Measurements from ENCODE around the gene ARHGAP31. TPM values are rescaled to one million over a fixed set of nuclear protein-coding genes. Genes with fewer than 3 reads are reported as not detected.

ARHGAP31 gene
- total RNA-seq, 5 donors from 2014 or later (not counting 1 experiment from before 2014, with no cell fraction given), result 2.7 to 5.1 (median 3.4) TPM

GRCh38 chr3:119346076-119346496, 51.9 kb downstream of the ARHGAP31 start:
- no peak overlapping the region for H3K27ac ChIP-seq (ENCODE audit: low read length)
- Mint-ChIP-seq H3K36me3 (peaks cover 3% of the 10 kb centered on the region), H3K9me3 (no peaks in the 10 kb centered on the region), H3K4me1 (peaks cover 9 to 25% (median 12%) of the 10 kb centered on the region in 3 donors), H3K4me3 (no peak overlapping the region), H3K27ac (no peak overlapping the region), H3K27me3 (no peaks in the 10 kb centered on the region)
- H3K4me3 ChIP-seq (ENCODE audit: control insufficient read depth in 1 of 2, extremely low read depth in 1 of 2, low read length in 1 of 2), result no peak overlapping the region
- no peak for ATAC-seq (replicated peaks in 1 of 4)
- ChIA-PET POLR2A (interaction anchor here in 1 of 2 donors (0.6 kb wide), 1 partner anchor 115 kb away, joined by 3 read pairs; no protein-coding TSS in a partner anchor), CTCF (interaction anchor here (0.5 to 1.2 kb wide), 3 partner anchors 105 to 210 kb away, joined by 3 to 7 read pairs (median 3); no protein-coding TSS in a partner anchor)
- H3K4me1 ChIP-seq (ENCODE audit: control insufficient read depth in 1 of 2, extremely low read depth in 1 of 2, insufficient read depth in 2 of 2, low read length in 2 of 2), result peaks cover 0 to 9% of the 10 kb centered on the region in 2 experiments
- WGBS (ENCODE audit: insufficient coverage), result no CpG with 5 or more reads among the region's 1 CpG
- no peaks in the 10 kb centered on the region for H3K9me3 ChIP-seq
- peaks cover 0 to 2% of the 10 kb centered on the region in 2 donors for H3K36me3 ChIP-seq (ENCODE audit: control insufficient read depth in 2 of 2, extremely low read depth in 1 of 2, insufficient read depth in 1 of 2, low read length in 1 of 2)
- no peaks in the 10 kb centered on the region for H3K27me3 ChIP-seq (replicated peaks in 1 of 2; ENCODE audit: control insufficient read depth in 2 of 2, extremely low read depth in 1 of 2, insufficient read depth in 2 of 2, low read length in 1 of 2)
- DNase-seq, result no peak

GRCh38 chr3:119347036-119347435, 52.9 kb downstream of the ARHGAP31 start:
- no peak overlapping the region for H3K27ac ChIP-seq (ENCODE audit: low read length)
- no peak for ATAC-seq (replicated peaks in 1 of 4)
- H3K36me3 ChIP-seq (ENCODE audit: control insufficient read depth in 2 of 2, extremely low read depth in 1 of 2, insufficient read depth in 1 of 2, low read length in 1 of 2), result peaks cover 0 to 2% of the 10 kb centered on the region in 2 donors
- Mint-ChIP-seq H3K27me3 (no peaks in the 10 kb centered on the region), H3K27ac (no peak overlapping the region), H3K4me1 (peaks cover 14 to 34% (median 22%) of the 10 kb centered on the region in 3 donors), H3K9me3 (no peaks in the 10 kb centered on the region), H3K4me3 (no peak overlapping the region), H3K36me3 (peaks cover 3% of the 10 kb centered on the region)
- ChIA-PET CTCF (interaction anchor here in 1 of 2 donors (0.6 to 1.0 kb wide), 3 partner anchors 72 to 463 kb away, joined by 3 to 7 read pairs (median 4); no protein-coding TSS in a partner anchor), POLR2A (no interaction called here)
- WGBS (ENCODE audit: insufficient coverage), result 86% methylated on average over 1 of the region's 3 CpGs
- H3K9me3 ChIP-seq, result no peaks in the 10 kb centered on the region
- no peaks in the 10 kb centered on the region for H3K27me3 ChIP-seq (replicated peaks in 1 of 2; ENCODE audit: control insufficient read depth in 2 of 2, extremely low read depth in 1 of 2, insufficient read depth in 2 of 2, low read length in 1 of 2)
- DNase-seq, result no peak
- H3K4me1 ChIP-seq (ENCODE audit: control insufficient read depth in 1 of 2, extremely low read depth in 1 of 2, insufficient read depth in 2 of 2, low read length in 2 of 2), result peaks cover 5 to 18% of the 10 kb centered on the region in 2 experiments
- no peak overlapping the region for H3K4me3 ChIP-seq (ENCODE audit: control insufficient read depth in 1 of 2, extremely low read depth in 1 of 2, low read length in 1 of 2)

DNA sequence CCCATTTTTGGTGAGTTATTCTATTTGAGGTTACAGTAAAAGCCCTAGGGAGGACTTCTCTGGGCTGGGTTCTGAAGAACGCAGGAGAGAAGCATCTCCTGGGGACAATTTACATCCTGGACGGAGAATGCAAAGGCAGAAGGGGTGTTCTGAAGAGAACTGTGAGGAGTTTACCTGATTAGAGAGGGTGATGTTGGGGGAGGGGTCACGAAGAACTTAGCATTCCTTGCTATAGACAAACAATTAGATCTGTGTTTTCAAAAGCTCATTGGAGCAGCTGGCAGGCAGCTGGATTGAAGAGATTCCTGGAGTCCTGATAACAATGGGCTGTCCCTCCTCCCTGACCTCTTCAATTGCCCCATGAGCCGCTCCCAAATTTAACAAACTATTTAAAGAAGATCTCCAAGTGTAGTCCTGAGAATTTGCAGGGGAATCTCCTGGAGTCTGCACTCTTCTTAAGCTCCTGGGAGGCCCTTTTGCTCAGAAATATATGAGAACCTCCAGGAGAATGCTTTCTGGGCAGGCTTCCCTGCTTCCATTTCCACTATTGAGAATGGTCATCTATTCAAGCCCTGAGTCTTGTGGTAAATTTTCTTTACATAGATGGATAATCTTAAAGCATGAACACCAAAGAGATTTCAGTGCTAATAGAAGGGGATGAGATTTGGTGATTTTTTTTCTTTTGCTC, 55.3 kb downstream of the ARHGAP31 start:
- no peaks in the 10 kb centered on the region for H3K9me3 Mint-ChIP-seq
- H3K27ac ChIP-seq (ENCODE audit: low read length), result no peak overlapping the region
- no peak overlapping the region for H3K4me3 Mint-ChIP-seq
- peaks cover 28 to 51% (median 35%) of the 10 kb centered on the region in 3 donors for H3K4me1 Mint-ChIP-seq
- H3K4me3 ChIP-seq (ENCODE audit: control insufficient read depth in 1 of 2, extremely low read depth in 1 of 2, low read length in 1 of 2), result no peak overlapping the region
- DNase-seq (no peak), ATAC-seq (replicated peaks in 1 of 4) (no peak)
- H3K9me3 ChIP-seq, result no peaks in the 10 kb centered on the region
- H3K4me1 ChIP-seq (ENCODE audit: control insufficient read depth in 1 of 2, extremely low read depth in 1 of 2, insufficient read depth in 2 of 2, low read length in 2 of 2), result peaks cover 24 to 38% of the 10 kb centered on the region in 2 experiments
- H3K36me3 Mint-ChIP-seq, result no peaks in the 10 kb centered on the region
- H3K27ac Mint-ChIP-seq, result peak overlapping the region in 1 of 2 donors; percentile 19
- peaks cover 0 to 2% of the 10 kb centered on the region in 2 donors for H3K36me3 ChIP-seq (ENCODE audit: control insufficient read depth in 2 of 2, extremely low read depth in 1 of 2, insufficient read depth in 1 of 2, low read length in 1 of 2)
- 91% methylated on average over 3 of the region's 4 CpGs for WGBS (ENCODE audit: insufficient coverage)
- H3K27me3 ChIP-seq (replicated peaks in 1 of 2; ENCODE audit: control insufficient read depth in 2 of 2, extremely low read depth in 1 of 2, insufficient read depth in 2 of 2, low read length in 1 of 2), result no peaks in the 10 kb centered on the region
- ChIA-PET CTCF (interaction anchor here in 1 of 2 donors (0.6 kb wide), 2 partner anchors 63 to 74 kb away, joined by 3 read pairs; no protein-coding TSS in a partner anchor), POLR2A (interaction anchor here in 1 of 2 donors (0.5 kb wide), 1 partner anchor 22 kb away, joined by 3 read pairs; no protein-coding TSS in a partner anchor)
- H3K27me3 Mint-ChIP-seq, result no peaks in the 10 kb centered on the region

DNA sequence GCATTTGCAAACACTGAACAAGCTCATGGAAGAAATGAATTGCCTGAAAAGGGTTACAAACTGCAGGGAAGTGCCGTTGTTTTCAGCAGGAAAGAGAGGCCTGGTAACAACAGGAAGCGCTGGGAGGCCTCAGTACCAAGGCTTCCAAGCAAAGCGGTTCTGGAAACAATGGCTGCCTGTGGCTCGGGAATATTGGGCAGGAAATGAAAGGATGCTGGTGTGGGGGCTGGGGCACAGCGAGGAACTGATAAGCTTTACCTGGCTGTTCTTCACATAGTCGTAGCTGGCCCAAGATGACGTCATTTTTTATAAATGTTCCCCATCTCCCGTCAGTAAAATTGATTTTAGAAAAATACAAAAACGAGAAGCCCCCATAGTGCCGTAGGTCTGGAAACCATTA, 55.9 kb downstream of the ARHGAP31 start:
- WGBS (ENCODE audit: insufficient coverage), result 94% methylated on average over 6 of the region's 10 CpGs
- Histone ChIP-seq H3K4me3 (ENCODE audit: control insufficient read depth in 1 of 2, extremely low read depth in 1 of 2, low read length in 1 of 2) (no peak overlapping the region), H3K36me3 (ENCODE audit: control insufficient read depth in 2 of 2, extremely low read depth in 1 of 2, insufficient read depth in 1 of 2, low read length in 1 of 2) (peaks cover 0 to 2% of the 10 kb centered on the region in 2 donors), H3K9me3 (no peaks in the 10 kb centered on the region), H3K27ac (ENCODE audit: low read length) (no peak overlapping the region), H3K4me1 (ENCODE audit: control insufficient read depth in 1 of 2, extremely low read depth in 1 of 2, insufficient read depth in 2 of 2, low read length in 2 of 2) (peaks cover 24 to 38% of the 10 kb centered on the region in 2 experiments), H3K27me3 (replicated peaks in 1 of 2; ENCODE audit: control insufficient read depth in 2 of 2, extremely low read depth in 1 of 2, insufficient read depth in 2 of 2, low read length in 1 of 2) (no peaks in the 10 kb centered on the region)
- Mint-ChIP-seq H3K4me3 (no peak overlapping the region), H3K27ac (peak overlapping the region in 1 of 2 donors; percentile 19), H3K27me3 (no peaks in the 10 kb centered on the region), H3K9me3 (no peaks in the 10 kb centered on the region), H3K4me1 (peaks cover 28 to 51% (median 35%) of the 10 kb centered on the region in 3 donors), H3K36me3 (no peaks in the 10 kb centered on the region)
- ChIA-PET POLR2A (no interaction called here), CTCF (interaction anchor here in 1 of 2 donors (0.6 kb wide), 1 partner anchor 75 kb away, joined by 3 read pairs; no protein-coding TSS in a partner anchor)
- ATAC-seq (replicated peaks in 1 of 4) (no peak), DNase-seq (no peak)

GRCh38 chr3:119351581-119351980, 57.4 kb downstream of the ARHGAP31 start:
- no peak overlapping the region for H3K27ac ChIP-seq (ENCODE audit: low read length)
- no peaks in the 10 kb centered on the region for H3K36me3 Mint-ChIP-seq
- 100% methylated on average over 1 of the region's 3 CpGs for WGBS (ENCODE audit: insufficient coverage)

DNA sequence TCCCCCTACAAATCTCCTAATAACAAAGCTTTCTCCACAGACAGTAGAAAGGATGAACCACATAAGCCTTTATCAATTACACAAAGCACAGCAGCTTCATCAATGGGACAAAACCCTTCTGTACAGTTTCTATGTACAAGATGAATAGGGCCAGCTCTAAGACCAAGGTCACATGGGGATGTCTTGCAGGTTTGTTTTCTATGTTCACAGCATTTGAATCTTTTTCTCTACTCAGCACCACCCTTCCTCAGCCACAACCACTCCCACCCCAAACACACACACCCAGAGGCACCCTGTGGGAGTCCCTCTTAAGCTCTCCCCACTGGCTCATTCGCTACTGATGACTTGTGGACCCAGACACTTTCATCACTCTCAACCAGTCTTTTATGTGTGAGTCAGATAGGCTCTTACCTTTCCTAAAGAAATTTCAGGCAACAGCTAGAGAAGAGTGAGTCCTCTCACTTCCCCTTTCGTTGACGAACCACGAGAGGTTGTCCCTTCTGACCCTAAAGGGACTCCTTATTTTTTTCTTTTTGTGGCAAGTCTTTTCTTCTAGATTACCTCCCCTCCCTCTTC, 57.9 kb downstream of the ARHGAP31 start:
- DNase-seq, result peak in 30 of 35 experiments; percentile 1 to 50 (median 22)
- no peak overlapping the region for H3K27ac ChIP-seq (ENCODE audit: low read length)
- WGBS (ENCODE audit: insufficient coverage), result 67% methylated on average over 3 of the region's 4 CpGs
- Mint-ChIP-seq H3K36me3 (no peaks in the 10 kb centered on the region), H3K27ac (peak overlapping the region; percentile 27 to 42), H3K27me3 (no peaks in the 10 kb centered on the region), H3K9me3 (no peaks in the 10 kb centered on the region), H3K4me1 (peaks cover 31 to 44% (median 37%) of the 10 kb centered on the region in 3 donors), H3K4me3 (peak overlapping the region in 1 of 3 donors; percentile 43)
- ATAC-seq (replicated peaks in 1 of 4), result peak; percentile 79 to 92 (median 86)
- no peaks in the 10 kb centered on the region for H3K9me3 ChIP-seq
- POLR2A ChIA-PET, result no interaction called here
- no peaks in the 10 kb centered on the region for H3K27me3 ChIP-seq (replicated peaks in 1 of 2; ENCODE audit: control insufficient read depth in 2 of 2, extremely low read depth in 1 of 2, insufficient read depth in 2 of 2, low read length in 1 of 2)
- CTCF ChIA-PET, result interaction anchor here (0.8 to 3.0 kb wide), 15 partner anchors 13 to 748 kb away, joined by 3 to 39 read pairs (median 7); partner anchors contain the start of genes ARHGAP31 (in 2 of the 2), B4GALT4 (in 1 of the 2), IGSF11 (in 1 of the 2) and TEX55 (in 1 of the 2)
- H3K4me1 ChIP-seq (ENCODE audit: control insufficient read depth in 1 of 2, extremely low read depth in 1 of 2, insufficient read depth in 2 of 2, low read length in 2 of 2), result peaks cover 24 to 38% of the 10 kb centered on the region in 2 experiments
- H3K36me3 ChIP-seq (ENCODE audit: control insufficient read depth in 2 of 2, extremely low read depth in 1 of 2, insufficient read depth in 1 of 2, low read length in 1 of 2), result no peaks in the 10 kb centered on the region
- peak overlapping the region in 1 of 2 donors; percentile 35 for H3K4me3 ChIP-seq (ENCODE audit: control insufficient read depth in 1 of 2, extremely low read depth in 1 of 2, low read length in 1 of 2)

More at GRCh38 chr3:119351581-119351980, 57.4 kb downstream of the ARHGAP31 start:
- no peak overlapping the region for H3K4me3 ChIP-seq (ENCODE audit: control insufficient read depth in 1 of 2, extremely low read depth in 1 of 2, low read length in 1 of 2)
- peaks cover 24 to 38% of the 10 kb centered on the region in 2 experiments for H3K4me1 ChIP-seq (ENCODE audit: control insufficient read depth in 1 of 2, extremely low read depth in 1 of 2, insufficient read depth in 2 of 2, low read length in 2 of 2)
- no peak for ATAC-seq (replicated peaks in 1 of 4)
- no peaks in the 10 kb centered on the region for H3K36me3 ChIP-seq (ENCODE audit: control insufficient read depth in 2 of 2, extremely low read depth in 1 of 2, insufficient read depth in 1 of 2, low read length in 1 of 2)
- POLR2A ChIA-PET, result no interaction called here
- H3K27me3 ChIP-seq (replicated peaks in 1 of 2; ENCODE audit: control insufficient read depth in 2 of 2, extremely low read depth in 1 of 2, insufficient read depth in 2 of 2, low read length in 1 of 2), result no peaks in the 10 kb centered on the region
- no peak for DNase-seq
- Mint-ChIP-seq H3K4me3 (peak overlapping the region in 1 of 3 donors; percentile 43), H3K27me3 (no peaks in the 10 kb centered on the region), H3K9me3 (no peaks in the 10 kb centered on the region), H3K27ac (no peak overlapping the region), H3K4me1 (peaks cover 28 to 44% (median 35%) of the 10 kb centered on the region in 3 donors)
- no peaks in the 10 kb centered on the region for H3K9me3 ChIP-seq
- CTCF ChIA-PET, result interaction anchor here (0.8 to 3.0 kb wide), 4 partner anchors 57 to 468 kb away, joined by 3 to 39 read pairs (median 26); partner anchors contain the start of genes ARHGAP31 (in 1 of the 2) and B4GALT4 (in 1 of the 2)

Data from T-cell (primary cell).